GM11168 (cell line): ENCODE data around the gene OXSR1.

Source experiments
- in situ Hi-C: fragments of 300-500 bp; cut with MboI; formaldehyde crosslinking; loops from one replicate; pipeline ENCODE4 v1.12.0; 2022; ENCODE audit warnings: low sequenced_read_pairs; ENCODE audit not compliant: unreplicated experiment

Gene OXSR1

DNA sequence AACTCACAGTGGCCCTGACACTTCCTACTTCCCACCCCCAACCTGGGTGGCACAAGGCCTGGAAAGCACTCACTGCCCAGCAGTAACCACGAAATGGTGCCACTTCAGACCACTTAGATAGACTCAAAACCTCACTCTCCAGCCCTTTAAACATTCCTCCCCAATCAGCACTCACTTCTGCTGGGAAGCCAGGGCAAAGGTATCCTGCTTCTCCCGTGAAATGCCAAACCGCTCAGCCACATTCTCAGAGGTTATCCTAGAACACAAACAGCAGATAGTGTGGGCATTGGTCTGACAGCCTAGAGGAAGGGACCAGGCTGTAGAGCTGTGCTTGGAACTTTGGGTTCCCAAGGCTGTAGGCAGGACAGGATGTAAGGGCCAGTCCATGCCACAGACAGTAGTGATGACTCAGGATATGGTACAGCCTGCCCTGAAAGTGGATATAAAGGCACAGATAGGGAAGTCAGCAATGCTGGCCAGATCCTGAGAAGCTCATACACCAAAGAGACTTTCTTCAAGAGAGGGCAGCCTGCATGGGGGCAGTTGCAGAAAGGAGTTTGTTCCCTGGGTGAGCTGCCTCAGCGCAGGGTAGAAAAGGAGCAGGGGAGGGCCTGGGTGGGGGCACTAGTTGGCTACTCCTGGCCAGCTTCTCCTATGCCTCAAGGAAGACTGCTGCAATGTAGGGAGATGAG is 37.6 kb upstream of the OXSR1 start:
- in situ Hi-C loops: loop anchor here (25.0 kb wide), 1 partner anchor 360 kb away; the partner anchor contains the start of gene EXOG

DNA sequence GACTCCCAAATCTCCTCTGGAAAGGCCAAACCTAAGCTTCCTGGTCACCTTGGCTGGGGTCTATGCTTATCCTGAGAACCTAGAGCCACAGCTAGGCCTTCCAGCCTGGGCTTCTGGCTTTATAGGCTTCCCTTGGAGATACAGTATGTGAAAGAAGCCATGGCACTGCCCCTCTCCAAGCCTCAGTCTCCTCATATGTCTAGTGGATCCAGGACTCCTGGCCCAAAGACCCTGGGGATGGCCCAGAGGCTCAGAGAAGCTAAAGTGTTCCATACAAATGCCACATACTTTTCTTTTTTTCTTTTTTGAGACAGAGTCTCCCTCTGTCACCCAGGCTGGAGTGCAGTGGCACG is 37.1 kb upstream of the OXSR1 start:
- in situ Hi-C loops: loop anchor here (25.0 kb wide), 1 partner anchor 359 kb away; the partner anchor contains the start of gene EXOG

DNA sequence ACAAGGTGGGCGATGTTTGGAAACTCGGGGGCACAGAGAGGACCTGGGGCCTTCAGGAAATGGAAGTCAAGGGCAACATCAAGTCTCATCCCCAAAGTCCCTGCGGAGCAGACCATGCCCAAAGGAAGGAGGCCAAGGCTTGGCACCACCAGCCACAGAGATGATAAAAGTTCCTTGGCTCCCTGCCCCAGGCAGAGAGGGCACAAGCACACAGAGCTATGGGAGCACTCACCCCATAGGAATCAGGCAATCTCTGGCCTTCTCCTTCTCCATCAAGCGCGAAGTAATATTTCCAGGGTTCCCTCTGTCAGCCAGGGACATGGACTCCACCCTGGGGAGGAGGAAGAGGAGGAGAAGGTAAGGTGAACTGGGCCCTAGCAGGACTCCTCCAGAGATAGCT is 36.3 kb upstream of the OXSR1 start:
- in situ Hi-C loops: loop anchor here (25.0 kb wide), 1 partner anchor 358 kb away; the partner anchor contains the start of gene EXOG

DNA sequence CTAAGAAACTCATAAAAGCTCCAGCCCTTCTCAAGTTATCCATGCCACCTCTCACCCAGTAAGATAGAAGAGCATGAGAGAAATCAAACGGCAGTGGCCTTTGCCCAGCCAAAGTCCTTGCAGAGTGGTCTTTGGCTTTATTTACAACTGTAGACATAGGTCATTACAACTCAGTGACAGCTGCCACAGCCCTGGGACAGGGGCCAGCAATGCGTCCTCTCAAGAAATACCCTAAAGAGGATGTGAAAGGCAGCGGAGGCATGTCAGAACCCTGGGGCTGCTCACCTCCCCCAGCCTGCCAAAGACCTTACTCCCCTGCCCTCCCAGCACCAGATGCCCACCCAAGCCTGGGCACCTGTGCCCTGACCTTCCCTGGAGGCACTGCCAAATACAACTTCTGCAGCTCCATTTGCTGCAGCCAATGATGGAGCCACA is 34.7 kb upstream of the OXSR1 start:
- in situ Hi-C loops: loop anchor here (25.0 kb wide), 1 partner anchor 357 kb away; the partner anchor contains the start of gene EXOG

DNA sequence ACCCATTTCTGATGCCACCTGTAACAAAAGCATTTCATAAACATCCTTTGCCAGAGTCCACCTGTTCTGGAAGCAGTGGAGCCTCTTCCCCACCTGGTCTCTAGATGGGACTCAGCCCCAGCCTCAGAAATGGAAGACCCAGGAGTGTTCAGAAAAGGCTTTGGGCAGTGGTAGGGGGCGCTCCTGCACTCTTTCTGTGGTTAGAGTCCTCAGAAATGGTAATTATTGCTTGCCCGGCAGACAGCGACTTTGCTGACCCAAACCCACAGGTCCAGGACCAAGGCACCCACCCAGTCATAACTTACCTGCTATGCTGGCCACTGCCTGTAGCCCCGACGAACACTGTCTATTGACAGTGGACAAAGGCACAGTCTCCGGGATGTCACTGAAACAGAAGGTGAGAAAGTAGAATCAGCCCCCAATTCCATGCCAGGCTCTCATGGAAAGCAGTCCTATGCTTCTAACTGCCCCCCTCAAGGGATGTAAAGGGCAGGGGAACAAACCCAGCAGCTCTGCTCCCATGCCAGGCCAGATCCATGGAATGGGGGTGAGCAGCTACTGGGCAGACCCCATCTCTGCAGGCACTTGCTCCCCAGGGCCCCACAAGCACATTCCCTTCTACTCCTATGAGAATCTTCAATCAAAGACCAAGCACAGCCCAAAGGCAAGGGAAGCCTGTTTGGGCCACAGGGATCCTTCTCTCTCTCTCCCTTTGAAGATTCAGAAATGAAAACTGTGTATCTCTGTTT is 33.5 kb upstream of the OXSR1 start:
- in situ Hi-C loops: loop anchor here (25.0 kb wide), 1 partner anchor 356 kb away; the partner anchor contains the start of gene EXOG

DNA sequence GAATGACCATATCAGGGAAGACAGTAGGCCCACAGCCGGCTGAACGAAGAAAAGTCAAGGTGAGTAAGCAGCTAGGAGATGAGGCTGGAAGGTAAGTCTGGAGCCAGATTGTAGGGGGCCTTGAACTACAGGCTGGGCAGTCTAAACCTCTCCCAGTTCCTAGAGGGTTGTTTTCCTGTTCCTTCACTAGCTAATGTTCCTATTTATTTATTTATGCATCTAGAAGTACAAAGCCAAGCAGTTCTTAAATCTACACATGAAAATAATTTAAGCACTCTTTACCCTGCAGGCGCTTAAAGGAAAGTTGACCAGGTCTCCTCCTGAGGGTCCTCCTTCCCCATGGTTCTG is 32.2 kb upstream of the OXSR1 start:
- in situ Hi-C loops: loop anchor here (25.0 kb wide), 1 partner anchor 354 kb away; the partner anchor contains the start of gene EXOG

DNA sequence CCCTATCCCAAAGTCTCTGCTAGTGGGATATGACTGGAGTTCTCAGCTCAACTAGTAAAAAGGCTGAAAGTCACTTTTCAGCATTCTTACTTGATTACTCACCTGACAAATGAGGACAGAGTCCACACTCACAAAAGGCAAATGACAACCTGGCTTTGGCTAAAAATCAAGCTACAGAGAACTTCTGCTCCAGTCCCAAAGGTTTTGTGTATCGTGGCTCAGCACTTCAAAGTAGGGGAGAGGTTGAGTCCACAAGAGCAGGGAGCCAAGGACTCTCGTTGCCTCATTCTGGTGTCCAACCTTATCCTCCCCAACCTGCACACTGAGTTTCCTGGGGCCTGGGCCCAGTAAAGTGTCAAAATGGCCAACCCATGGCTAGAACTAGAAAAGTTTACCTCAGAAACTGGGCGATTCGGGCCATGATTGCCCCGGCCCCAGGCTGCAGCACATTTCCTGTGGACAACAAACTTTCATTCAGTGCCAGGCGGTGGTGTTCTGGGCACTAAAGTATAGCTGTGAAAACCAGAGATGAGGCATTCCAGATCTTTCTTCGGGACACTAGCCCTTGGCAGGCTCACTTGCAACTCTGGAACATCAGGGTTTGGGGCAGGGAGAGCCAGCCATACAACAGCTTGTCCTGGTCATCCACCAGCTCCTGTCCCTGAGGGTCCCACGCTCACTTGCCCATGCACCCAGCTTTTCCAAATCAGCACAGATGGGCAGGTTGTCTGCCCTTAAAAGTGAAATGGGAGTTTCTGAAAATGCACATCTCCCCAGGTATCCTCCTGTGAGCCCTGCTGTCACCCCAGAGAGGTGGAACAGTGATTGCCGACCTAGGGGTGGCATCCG is 31.6 kb upstream of the OXSR1 start:
- in situ Hi-C loops: loop anchor here (25.0 kb wide), 1 partner anchor 354 kb away; the partner anchor contains the start of gene EXOG

DNA sequence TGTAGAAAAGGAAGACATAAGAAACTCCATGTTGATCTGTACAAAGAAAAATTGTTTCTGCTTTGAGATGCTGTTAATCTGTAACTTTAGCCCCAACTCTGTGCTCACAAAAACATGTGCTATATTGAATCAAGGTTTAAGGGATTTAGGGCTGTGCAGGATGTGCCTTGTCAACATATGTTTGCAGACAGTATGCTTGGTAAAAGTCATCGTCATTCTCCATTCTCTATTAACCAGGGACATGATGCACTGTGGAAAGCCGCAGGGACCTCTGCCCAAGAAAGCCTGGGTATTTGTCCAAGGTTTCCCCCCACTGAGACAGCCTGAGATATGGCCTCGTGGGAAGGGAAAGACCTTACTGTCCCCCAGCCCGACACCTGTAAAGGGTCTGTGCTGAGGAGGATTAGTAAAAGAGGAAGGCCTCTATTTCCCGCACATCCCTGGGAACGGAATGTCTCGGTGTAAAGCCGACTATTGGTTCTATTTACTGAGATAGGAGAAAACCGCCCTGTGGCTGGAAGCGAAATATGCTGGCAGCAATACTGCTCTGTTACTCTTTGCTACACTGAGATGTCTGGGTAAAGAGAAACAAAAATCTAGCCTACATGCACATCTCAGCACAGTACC is 30.7 kb upstream of the OXSR1 start:
- in situ Hi-C loops: loop anchor here (25.0 kb wide), 1 partner anchor 353 kb away; the partner anchor contains the start of gene EXOG

DNA sequence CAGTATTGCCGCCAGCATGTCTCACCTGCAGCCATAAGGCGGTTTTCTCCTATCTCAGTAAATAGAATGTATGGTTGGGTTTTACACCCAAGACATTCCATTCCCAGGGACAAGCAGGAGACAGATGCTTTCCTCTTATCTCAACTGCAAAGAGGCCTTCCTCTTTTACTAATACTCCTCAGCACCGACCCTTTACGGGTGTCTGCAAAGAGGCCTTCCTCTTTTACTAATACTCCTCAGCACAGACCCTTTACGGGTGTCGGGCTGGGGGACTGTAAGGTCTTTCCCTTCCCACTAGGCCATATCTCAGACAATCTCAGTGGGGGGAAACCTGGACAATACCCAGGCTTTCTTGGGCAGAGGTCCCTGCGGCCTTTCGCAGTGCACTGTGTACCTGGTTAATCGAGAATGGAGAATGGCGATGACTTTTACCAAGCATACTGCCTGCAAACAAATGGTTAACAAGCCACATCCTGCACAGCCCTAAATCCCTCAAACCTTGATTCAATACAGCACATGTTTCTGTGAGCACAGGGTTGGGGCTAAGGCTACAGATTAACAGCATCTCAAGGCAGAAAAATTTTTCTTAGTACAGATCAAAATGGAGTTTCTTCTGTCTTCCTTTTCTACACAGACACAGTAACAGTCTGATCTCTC is 29.6 kb upstream of the OXSR1 start:
- in situ Hi-C loops: loop anchor here (25.0 kb wide), 1 partner anchor 352 kb away; the partner anchor contains the start of gene EXOG

DNA sequence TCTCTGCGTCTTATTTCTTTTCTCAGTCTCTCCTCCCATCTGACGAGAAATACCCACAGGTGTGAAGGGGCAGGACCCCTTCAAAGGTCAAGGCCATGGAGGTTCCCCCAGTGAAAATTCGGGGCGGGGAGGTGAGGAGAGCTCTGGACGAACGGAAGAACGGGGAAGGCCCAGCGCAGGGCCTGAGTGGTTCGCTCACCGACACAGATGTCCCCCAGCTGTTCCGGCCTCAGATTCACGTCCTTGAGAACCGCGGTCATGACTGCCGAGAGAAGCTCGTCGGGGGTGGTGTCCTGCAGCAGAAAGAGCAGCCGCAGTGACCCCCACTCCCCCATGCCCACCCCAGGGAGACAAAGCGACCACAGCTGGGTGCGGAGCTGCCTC is 29.0 kb upstream of the OXSR1 start:
- in situ Hi-C loops: loop anchor here (25.0 kb wide), 1 partner anchor 351 kb away; the partner anchor contains the start of gene EXOG

DNA sequence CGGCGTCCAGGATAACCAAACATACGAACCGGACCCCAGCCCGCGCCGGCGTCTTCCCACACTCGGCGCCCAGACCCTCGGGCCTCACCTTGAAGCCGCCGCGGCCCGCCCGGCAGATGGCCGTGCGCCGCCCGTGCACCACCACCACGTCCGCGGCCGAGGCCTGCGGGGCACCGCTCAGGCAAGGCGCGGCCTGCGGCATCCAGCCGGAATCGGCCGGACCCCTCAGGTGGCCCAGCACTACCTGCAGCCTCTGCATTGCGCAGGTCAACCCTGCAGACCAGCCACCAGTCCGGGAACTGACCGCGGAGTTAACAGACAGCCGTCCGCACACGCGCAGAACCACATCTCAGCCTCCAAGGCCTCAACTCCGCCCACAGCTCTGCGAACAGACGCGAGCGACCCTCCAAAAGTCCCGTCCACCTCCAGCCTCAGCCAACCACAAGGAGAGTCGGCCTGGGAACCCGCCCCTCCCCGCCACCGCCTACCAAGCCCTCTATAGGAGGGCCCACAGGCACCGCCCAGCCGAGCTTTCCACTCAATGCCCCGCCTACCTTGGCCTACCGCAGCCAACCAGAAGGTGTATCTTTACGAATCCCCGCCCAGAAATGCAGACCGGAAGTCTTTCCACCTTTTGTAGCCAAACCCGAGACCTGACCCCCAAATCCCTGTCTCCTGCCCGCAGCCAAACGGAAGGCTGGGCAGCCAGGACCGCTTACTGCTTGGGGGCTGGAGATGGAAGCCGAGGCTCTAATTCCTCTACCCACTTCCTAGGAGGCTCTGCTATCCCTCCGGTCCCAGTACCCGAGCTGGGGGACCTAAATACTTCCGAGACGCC is 28.3 kb upstream of the OXSR1 start, which contains the start of gene ACAA1:
ACAA1 (minus strand) TSS at position 351 of the 838 bp plus-strand sequence; CDS start at position 259, 92 bp downstream.
- in situ Hi-C loops: loop anchor here (25.0 kb wide), 1 partner anchor 350 kb away; the partner anchor contains the start of gene EXOG

DNA sequence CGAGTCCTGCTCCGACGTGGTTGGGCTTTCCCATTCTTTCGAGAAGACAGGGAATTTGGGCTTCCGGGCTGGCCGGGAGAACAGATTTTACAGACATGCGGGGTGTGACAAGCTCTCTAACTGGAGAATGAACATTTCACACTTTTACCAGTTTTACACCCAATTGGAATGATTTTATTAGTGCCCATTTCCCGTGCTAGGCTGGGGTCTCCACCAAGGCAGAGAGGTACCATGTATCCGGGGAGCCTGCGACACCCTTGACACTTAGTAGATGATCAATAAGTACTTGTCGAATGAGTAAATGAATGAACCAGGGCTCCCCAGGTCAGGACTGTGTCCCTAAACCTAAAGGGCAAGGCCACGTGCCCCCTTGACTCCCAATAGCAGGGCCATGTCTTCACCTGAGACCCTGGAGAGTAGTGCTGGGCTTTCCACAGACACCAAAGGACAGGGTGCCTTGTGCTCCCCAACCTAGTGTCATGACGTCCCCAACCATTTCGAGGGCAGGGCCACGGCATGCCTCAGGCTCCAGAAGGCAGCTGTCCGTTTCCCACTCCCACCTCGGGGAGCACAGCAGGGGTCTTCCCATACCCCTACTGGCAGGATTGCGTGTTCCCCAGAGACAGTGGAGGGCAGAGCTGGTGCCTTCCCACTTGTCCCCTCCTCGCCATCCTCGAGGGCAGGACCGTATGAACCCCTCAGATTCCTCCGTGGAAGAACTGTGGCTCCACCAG is 27.6 kb upstream of the OXSR1 start:
- in situ Hi-C loops: loop anchor here (25.0 kb wide), 1 partner anchor 350 kb away; the partner anchor contains the start of gene EXOG

DNA sequence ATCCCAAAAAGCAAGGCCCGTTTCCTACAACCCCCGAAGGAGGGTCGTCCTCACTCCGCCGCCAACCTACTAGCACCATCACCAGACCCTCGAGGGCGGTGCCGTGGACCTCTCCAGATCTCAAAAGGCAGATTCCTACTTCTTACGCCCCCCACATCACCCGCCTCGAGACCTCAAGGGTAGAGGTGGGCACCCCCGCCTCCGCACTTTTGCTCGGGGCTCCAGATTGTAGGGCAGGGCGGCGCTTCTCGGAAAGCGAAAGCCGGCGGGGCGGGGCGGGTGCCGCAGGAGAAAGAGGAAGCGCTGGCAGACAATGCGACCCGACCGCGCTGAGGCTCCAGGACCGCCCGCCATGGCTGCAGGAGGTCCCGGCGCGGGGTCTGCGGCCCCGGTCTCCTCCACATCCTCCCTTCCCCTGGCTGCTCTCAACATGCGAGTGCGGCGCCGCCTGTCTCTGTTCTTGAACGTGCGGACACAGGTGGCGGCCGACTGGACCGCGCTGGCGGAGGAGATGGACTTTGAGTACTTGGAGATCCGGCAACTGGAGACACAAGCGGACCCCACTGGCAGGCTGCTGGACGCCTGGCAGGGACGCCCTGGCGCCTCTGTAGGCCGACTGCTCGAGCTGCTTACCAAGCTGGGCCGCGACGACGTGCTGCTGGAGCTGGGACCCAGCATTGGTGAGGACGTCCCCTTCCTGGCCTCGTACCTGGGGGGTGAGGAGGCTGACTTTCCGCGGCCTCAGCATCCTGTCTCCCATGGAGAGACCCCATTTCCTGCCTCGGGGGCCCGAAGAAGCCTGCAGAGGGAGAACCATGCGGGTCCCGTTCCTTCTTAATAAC is 26.8 kb upstream of the OXSR1 start, which contains the start of gene MYD88:
MYD88 (plus strand) TSS at position 313 of the 842 bp plus-strand sequence; CDS start at position 353, 40 bp downstream.
- in situ Hi-C loops: loop anchor here (25.0 kb wide), 1 partner anchor 349 kb away; the partner anchor contains the start of gene EXOG

DNA sequence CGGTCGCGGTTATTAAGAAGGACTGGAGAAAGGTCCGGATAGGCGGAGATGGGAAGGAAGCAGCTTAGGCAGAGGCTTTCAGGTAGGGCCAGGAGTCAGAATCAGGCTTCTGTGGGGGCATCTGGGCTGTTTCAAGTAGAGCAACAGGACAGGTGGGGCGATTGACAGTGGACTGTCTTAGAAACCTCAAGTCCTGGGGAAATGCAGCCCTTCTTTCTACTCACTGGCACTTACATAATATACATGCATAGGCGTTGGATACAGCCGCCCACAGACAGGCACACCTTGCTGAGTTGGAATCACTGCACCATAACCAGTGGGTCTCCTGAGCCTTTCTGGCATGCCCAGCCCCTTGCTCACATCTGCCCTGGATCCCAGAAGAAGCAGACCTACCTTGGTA is 26.1 kb upstream of the OXSR1 start:
- in situ Hi-C loops: loop anchor here (25.0 kb wide), 1 partner anchor 348 kb away; the partner anchor contains the start of gene EXOG

DNA sequence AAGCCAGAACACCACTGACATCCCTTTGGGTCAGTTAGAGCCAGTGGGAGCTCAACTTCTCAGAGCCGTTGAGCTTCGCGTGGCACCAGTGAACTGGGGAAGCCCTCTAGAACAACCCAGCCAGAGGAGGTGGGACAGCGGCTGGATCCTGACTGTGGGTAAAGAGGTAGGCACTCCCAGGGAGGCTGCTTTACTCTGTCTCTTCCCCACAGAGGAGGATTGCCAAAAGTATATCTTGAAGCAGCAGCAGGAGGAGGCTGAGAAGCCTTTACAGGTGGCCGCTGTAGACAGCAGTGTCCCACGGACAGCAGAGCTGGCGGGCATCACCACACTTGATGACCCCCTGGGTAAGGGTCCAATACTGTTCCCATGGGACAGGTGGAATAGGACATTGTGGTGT is 25.7 kb upstream of the OXSR1 start:
- in situ Hi-C loops: loop anchor here (25.0 kb wide), 1 partner anchor 348 kb away; the partner anchor contains the start of gene EXOG
